Gastroesophageal sphincter (tissue), 3 donors: ENCODE data around the gene CES2.

Experiments used
- POLR2A ChIP-seq, 2 donors: fragments of 450-650 bp; IDR thresholded peaks; one replicate each; pipeline ENCODE4 v1.6.1; 2017; ENCODE audit warnings: antibody characterized with exemption in 2 of 2, mild to moderate bottlenecking in 2 of 2, moderate library complexity in 1 of 2
- POLR2AphosphoS5 ChIP-seq: sonication (generic); formaldehyde crosslinking; IDR thresholded peaks from one replicate; pipeline ENCODE4 v1.6.1; 2017; ENCODE audit warnings: antibody characterized with exemption
- TF ChIP-seq, protein P1 (sequence below), 4 experiments: fragments of 200-600 bp in 2 of 4; fragments of 450-650 bp in 2 of 4; sonication (generic) in 1 of 4; IDR thresholded peaks; one replicate each; pipeline ENCODE4 v1.5.1; 2017 to 2019; ENCODE audit warnings: antibody characterized with exemption in 4 of 4, mild to moderate bottlenecking in 2 of 4, moderate library complexity in 2 of 4

DNA sequence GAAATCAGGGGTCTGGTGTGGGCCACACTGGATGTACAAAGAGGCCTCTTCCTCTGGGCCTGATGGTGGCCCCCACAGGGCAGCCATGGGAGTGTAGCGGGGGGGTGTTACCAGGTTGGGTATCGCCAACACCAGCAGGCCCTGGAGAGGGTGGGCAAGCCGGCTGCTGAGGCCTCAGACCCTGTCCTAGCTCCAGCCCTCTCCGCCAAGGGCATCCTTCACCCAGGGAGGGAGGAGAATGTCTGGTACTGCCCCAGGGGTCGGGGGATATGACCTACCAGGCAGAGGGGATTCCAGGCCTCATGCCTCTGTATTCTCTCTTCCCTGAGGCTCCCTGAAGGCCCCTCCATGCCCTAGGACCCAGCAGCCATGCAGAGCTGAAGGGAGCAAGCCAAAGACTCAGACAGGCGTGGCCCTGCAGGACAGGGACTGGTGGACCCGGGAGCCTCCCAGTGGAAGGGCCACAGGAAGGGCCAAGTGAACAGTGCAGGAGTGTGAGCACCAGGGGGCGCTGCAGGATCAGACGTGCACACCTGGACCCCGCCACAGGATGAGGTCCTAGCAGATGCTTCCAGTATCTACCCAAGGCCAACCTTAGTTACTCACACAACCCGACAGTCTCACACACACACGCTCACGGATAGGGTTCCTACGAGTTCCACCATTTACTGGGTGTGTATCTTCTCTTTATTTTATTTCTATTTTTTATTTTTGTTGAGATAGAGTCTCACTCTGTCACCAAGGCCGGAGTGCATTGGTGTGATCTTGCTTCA is 42.2 kb downstream of the CES2 start:
- TF ChIP-seq, protein P1, sequence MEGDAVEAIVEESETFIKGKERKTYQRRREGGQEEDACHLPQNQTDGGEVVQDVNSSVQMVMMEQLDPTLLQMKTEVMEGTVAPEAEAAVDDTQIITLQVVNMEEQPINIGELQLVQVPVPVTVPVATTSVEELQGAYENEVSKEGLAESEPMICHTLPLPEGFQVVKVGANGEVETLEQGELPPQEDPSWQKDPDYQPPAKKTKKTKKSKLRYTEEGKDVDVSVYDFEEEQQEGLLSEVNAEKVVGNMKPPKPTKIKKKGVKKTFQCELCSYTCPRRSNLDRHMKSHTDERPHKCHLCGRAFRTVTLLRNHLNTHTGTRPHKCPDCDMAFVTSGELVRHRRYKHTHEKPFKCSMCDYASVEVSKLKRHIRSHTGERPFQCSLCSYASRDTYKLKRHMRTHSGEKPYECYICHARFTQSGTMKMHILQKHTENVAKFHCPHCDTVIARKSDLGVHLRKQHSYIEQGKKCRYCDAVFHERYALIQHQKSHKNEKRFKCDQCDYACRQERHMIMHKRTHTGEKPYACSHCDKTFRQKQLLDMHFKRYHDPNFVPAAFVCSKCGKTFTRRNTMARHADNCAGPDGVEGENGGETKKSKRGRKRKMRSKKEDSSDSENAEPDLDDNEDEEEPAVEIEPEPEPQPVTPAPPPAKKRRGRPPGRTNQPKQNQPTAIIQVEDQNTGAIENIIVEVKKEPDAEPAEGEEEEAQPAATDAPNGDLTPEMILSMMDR (IDR thresholded peaks at IDR 0.05) = peak in 3 of 4 experiments; percentile 96 to 99 (median 98)
- TF ChIP-seq POLR2A (IDR thresholded peaks at IDR 0.05) (no peak), POLR2AphosphoS5 (no peak)
